Fibroblast of skin of abdomen (primary cell): Measurements from ENCODE around the gene TMEM178A.
"Not testable (repeated sequence)": the region's sequence is repeated elsewhere in the genome, so short reads cannot be mapped to it uniquely, and the experiment has no call there.

Source experiments
- DNase-seq: peaks from one replicate; pipeline ENCODE4 v3.0.0-alpha.2; 2013

TMEM178A gene

DNA sequence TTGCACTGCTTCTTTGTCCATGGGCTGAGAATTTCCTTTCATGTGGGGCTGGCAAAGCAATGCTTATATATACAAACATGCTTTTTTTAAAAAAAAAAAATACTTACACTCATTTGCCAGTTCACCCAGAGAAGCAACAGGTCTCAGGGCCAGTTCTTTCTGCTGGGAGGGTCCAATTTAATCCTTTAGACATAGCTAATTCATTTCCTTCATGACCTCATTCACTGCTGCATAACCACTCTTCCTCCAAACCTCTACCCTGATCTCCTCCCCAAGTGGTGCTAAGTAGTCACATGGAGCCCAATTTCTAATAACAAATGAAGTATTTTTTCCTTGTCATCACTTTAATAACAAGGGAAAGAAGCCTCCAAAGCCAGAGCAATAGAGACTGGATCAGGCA, 17.1 kb upstream of the TMEM178A start:
- no peak for DNase-seq

DNA sequence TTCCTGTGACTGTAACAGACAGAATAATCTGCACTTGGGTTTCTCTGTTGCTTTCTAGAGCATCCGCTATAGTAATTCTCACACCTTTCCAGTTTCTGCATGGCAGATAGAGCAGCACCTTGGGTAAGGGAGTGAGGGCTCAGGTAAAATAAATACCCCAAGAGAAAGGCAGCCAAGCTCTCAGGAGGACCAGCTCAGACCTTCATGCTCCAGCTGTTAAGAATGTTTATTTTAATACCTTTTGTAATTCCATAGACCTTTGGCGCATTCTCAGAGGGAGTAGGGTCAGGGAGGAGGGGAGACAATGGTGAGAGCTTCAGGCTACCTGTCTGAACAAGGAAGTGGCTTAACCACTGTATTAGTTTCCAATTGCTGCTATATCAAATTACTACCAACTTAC, 16.2 kb upstream of the TMEM178A start:
- no peak for DNase-seq

GRCh38 chr2:39650468-39650867, 15.2 kb upstream of the TMEM178A start:
- no peak for DNase-seq

GRCh38 chr2:39656215-39656614, 9.5 kb upstream of the TMEM178A start:
- not testable (repeated sequence) for DNase-seq

GRCh38 chr2:39657287-39657937, 8.3 kb upstream of the TMEM178A start:
- DNase-seq = no peak

DNA sequence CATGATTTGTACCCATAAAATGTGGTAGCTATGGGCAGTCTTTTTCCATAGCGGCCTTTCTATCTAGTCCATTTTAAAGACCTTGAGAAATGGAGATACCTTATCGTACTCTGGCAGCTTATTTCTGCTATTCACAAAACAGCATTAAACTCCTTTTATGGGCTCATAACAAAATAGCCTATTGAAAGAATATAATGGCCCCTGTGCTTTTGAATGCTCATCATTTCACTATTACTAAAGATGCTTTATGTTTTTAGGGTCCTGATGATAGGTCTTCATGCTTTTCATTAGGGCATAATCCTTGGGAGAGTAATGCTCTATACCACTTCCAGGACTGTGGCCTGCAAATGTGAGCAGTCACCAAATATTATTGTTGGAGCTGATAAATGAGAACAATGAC, 7.3 kb upstream of the TMEM178A start:
- DNase-seq = no peak

DNA sequence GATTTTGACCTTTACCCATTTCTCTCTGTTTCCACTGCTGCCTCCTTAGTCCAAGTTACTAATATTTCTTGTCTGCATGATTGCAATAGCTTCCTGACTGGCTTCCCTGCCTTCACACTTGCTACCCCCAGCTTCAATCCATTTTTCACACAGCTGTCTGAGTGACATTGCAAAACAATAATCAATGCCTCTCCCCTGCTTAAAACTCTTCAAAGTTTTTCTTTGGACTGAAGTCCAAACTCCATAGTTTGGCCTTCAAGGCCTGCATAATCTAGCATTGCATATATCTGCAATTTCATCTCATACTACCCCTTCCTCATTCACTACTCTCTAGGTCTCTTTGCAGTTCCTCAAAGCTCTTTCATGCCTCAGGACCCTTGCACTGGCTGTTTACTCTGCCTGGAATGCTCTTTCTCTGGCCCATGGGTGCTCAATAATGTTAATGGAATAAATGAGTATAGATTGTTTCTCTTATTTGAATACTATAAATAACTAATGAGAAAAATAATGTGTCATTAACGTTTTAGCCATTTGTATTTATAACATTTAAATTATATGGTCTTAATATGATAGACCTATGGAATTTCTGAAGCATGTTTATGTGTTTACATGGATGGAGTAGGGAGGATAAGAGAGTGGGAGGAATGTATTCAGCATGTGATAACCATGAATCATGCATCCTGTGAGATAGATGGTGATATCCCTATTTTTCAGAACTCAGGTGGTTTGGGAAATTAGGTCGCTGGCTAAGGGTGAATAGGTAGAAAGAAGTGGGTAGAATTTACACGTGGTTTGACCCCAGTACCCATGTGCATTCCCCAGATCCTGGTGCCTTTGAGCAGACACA, 5.7 kb upstream of the TMEM178A start:
- no peak for DNase-seq

DNA sequence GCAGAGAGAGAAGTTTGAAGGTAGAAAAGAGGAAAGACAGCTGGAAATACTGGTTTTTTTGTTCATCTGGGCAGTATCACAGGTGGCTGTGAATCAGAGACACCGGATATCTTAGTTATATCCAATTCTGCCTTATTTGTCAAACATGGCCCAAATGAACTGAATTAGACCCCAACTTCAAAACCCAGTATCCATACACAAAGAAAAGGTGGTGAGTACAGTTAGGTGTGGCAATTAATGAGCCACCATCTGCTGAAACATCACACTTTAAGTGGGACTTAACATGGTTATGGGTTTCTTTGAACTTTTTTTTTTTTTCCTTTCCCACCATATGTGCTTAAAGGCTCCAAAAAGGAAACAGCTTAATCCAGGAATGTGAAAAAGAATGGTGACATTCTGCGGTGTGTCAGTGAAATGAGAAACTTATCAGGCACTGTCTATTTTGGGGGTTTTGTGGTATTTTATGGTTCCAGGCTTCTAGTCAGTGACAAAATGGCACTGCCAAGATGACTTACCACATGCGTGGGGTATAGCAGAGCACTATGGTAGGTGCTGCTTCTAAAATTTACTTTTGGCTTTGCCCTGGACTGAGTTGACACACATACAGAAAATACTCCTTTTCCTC, 5.0 kb upstream of the TMEM178A start:
- peak; percentile 44 for DNase-seq

- no peak for DNase-seq
These were observed 3.9 kb upstream of the TMEM178A start for GRCh38 chr2:39661826-39662225.

- DNase-seq = peak; percentile 25
These were observed 2.4 kb upstream of the TMEM178A start for GRCh38 chr2:39663187-39663930.

GRCh38 chr2:39664232-39664887, 1.4 kb upstream of the TMEM178A start:
- no peak for DNase-seq

GRCh38 chr2:39664888-39665591, 677 bp upstream of the TMEM178A start:
- DNase-seq = no peak

DNA sequence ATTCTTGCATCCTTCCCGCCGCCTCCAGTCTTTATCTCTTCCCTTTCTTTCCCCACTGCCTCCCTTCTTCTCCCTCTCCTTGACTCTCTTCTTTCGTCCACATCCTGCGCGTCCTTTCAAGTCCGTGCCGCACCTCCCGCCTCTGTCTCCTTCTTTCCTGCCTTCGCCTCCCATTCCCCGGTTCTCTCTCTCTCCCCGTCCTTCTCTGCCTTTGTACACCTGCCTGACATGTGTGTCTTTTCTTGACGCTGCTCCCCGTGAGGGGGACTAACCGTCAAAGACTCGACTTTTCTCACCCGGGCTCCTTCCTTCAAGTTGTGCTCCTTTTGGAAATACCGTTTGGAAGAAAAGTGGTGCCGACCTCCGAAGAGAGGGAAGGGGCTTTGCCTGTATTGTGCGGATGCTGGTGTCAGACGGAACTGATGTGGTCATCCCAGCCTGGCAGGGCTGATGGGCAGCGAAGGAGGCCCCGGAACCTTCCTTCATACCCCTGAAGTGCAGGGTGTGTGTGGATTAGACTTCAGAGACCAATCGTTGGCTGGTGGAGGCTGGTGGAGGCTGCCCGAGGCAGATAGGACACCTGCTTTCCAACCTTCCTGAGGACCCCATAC, 879 bp downstream of the TMEM178A start:
- no peak for DNase-seq

DNA sequence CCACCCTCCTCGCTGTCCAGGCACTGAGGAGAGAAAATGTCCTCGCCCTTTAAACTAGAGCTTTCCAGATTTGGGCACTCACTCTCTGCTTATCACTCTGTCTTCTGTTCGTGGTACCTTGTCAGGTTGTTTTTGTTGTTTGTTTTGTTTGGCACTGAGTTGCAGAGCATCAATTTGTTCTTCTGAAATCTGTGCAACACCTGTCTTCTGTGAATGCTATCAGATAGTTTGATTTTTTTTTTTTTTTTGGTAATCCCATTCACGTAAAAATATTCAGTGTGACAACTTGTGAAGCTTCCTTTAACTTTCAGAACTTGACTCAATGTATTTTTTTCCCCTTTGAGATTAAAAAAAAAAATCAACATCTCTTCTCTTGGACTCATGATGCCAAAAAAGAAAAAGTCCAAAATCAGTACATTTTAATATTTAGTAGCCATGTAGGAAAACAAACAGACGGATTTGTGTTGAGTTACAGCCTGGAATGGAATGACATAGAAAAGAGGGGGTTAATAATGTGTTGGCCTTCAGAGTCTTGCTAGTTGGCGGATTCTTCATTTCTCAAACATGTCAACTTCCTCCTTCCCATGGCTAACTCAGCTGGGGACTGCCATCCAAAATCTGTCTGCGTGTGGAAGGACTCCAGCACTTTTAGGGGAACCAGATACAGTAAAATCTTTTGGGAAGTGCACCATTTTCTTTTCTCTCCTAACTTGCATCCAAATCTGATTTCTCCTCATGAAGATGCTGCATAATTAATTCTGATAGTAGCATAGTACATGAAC, 1.6 kb downstream of the TMEM178A start:
- DNase-seq = no peak

- no peak for DNase-seq
These were observed 2.2 kb downstream of the TMEM178A start for GRCh38 chr2:39667886-39668276.

GRCh38 chr2:39668576-39669080, 2.9 kb downstream of the TMEM178A start:
- DNase-seq = no peak

- no peak for DNase-seq
These were observed 5.9 kb downstream of the TMEM178A start for GRCh38 chr2:39671604-39672003.

GRCh38 chr2:39673018-39673417, 7.3 kb downstream of the TMEM178A start:
- no peak for DNase-seq

GRCh38 chr2:39676342-39676741, 10.6 kb downstream of the TMEM178A start:
- DNase-seq = no peak

DNA sequence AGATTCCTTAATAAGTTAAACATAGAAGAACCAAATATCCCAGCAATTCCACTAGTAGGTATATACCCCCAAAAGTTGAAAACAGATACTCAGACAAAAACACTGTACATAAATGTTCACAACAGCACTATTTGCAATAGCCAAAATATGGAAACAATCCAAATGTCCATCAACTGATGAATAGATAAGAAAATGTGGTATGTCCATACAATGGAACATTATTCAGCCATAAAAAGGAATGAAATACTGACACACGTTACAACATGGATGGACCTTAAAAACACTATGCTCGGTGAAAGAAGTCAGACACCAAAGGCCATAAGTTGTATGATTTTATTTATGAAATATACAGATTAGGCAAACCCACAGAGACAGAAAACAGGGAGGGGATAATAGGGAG, 12.5 kb downstream of the TMEM178A start:
- DNase-seq = no peak
